Sigmoid colon (tissue), 7 donors: ENCODE results near the gene CDC6. TPM values are rescaled to one million over a fixed set of nuclear protein-coding genes. Genes with fewer than 3 reads are reported as not detected.

Experiments used
- DNase-seq: peaks from one replicate; pipeline ENCODE4 v3.0.0-alpha.2; 2019
- H3K27ac ChIP-seq, 4 donors: fragments of 200-600 bp; sonication (generic); one replicate each; pipeline ENCODE4 v1.5.1; 2016 to 2019; ENCODE audit warnings: mild to moderate bottlenecking in 1 of 4
- H3K27me3 ChIP-seq, 3 donors: fragments of 200-600 bp; sonication (generic); one replicate each; pipeline ENCODE4 v1.5.1; 2019; ENCODE audit warnings: mild to moderate bottlenecking in 1 of 3
- H3K36me3 ChIP-seq, 4 donors: fragments of 200-600 bp; sonication (generic); one replicate each; pipeline ENCODE4 v1.5.1; 2016 to 2019
- H3K4me1 ChIP-seq, 4 donors: fragments of 200-600 bp; sonication (generic); one replicate each; pipeline ENCODE4 v1.5.1; 2017 to 2019
- H3K4me3 ChIP-seq, 4 donors: fragments of 200-600 bp; sonication (generic); one replicate each; pipeline ENCODE4 v1.5.1; 2017 to 2019; ENCODE audit warnings: mild to moderate bottlenecking in 2 of 4, moderate library complexity in 1 of 4
- H3K9me3 ChIP-seq, 4 donors: fragments of 200-600 bp in 3 of 4; sonication (generic) in 3 of 4; one replicate each; pipeline versions ENCODE4 v1.5.1 to v1.6.1; 2013 to 2019
- EP300 ChIP-seq, 4 donors: sonication (generic); formaldehyde crosslinking; IDR thresholded peaks; one replicate each; pipeline ENCODE4 v1.6.1; 2017; ENCODE audit warnings: antibody characterized with exemption in 4 of 4
- POLR2A ChIP-seq, 2 donors: fragments of 450-650 bp; IDR thresholded peaks; one replicate each; pipeline ENCODE4 v1.6.1; 2016; ENCODE audit warnings: antibody characterized with exemption in 2 of 2, mild to moderate bottlenecking in 2 of 2, moderate library complexity in 2 of 2
- POLR2AphosphoS5 ChIP-seq, 4 donors: sonication (generic); formaldehyde crosslinking; IDR thresholded peaks; one replicate each; pipeline ENCODE4 v1.6.1; 2017; ENCODE audit warnings: antibody characterized with exemption in 4 of 4
- WGBS, 2 donors: extraction: QIAGEN DNeasy Blood & Tissue Kit; methylation state at CpG; one replicate each; pipeline ENCODE4 v1.1.7; 2013; 5-methylcytosine and 5-hydroxymethylcytosine counted together
- intact Hi-C: fragments of 100-400 bp; cut with DNase I; formaldehyde crosslinking; loops from one replicate; pipeline ENCODE4 v1.15.1; 2023
- polyA plus RNA-seq, 3 donors: library from polyadenylated mRNA; stranded (reverse); fragments of 200-250 nt; gene quantifications; one replicate each; pipeline ENCODE4 v1.2.3, GENCODE V29; 2013
- total RNA-seq, 4 donors: library from RNA; depleted of rRNA; stranded (reverse); fragments of >200 nt; gene quantifications; one replicate each; pipeline ENCODE4 v1.1.0, GENCODE V29; 2016
- TF ChIP-seq, protein P1 (sequence below), 4 experiments: fragments of 450-650 bp in 3 of 4; fragments of 200-600 bp in 1 of 4; IDR thresholded peaks; one replicate each; pipeline ENCODE4 v1.5.1; 2016 to 2019; ENCODE audit warnings: antibody characterized with exemption in 4 of 4, mild to moderate bottlenecking in 3 of 4, moderate library complexity in 2 of 4
- donor health status: healthy with polysubstance abuse.
- donor health status: Bipolar disorder and iron deficiency.
- donor health status: healthy.

The CDC6 gene
- total and polyA plus RNA-seq, 7 donors, result 0.33 to 10.9 (median 1.9) TPM; not detected in 1

DNA sequence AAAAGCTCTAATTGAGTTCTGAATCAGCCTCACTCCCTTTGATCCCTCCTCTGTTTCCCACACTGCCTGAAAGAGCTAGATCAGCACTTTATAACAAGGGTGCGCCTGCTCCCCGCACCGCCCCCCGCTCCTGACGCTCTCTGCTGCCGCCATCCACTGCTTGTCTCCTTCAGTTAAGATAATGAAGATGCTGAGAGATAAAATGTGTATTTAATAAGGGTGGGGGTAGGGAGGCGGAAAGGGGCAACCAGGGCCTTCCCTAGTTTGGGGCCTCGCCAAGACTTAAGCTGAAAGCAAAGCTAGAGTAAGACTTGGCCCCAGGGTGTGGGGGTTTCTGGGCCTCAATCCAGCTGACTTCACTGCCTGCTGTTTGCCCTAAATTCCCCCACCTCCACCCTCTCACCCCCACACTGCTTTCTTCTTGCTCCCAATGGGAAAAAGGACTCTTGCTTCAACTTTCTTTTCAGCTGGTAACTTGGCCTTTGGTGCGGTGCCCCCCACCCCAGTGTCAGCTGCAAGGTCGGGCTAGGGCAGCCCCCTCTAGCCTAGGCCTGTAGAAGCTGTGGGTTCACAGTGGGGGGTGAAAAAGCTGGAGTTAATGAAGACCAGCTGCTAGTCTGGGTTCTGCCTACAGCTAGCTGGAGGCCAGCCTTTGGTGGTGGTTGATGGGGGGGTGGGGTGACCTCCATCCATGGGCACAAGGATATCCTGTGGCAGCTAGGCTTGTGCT, 19.5 kb downstream of the CDC6 start:
- H3K4me1 ChIP-seq, result peaks cover 0 to 89% (median 86%) of the 10 kb centered on the region in 4 donors
- intact Hi-C loops, result loop anchor here (10.0 kb wide), 1 partner anchor 1358 kb away; no protein-coding TSS in a partner anchor
- H3K9me3 ChIP-seq, result no peaks in the 10 kb centered on the region
- 37 to 64% methylated on average over 10 of the region's 10 CpGs for WGBS, 2 donors
- TF ChIP-seq, protein P1, sequence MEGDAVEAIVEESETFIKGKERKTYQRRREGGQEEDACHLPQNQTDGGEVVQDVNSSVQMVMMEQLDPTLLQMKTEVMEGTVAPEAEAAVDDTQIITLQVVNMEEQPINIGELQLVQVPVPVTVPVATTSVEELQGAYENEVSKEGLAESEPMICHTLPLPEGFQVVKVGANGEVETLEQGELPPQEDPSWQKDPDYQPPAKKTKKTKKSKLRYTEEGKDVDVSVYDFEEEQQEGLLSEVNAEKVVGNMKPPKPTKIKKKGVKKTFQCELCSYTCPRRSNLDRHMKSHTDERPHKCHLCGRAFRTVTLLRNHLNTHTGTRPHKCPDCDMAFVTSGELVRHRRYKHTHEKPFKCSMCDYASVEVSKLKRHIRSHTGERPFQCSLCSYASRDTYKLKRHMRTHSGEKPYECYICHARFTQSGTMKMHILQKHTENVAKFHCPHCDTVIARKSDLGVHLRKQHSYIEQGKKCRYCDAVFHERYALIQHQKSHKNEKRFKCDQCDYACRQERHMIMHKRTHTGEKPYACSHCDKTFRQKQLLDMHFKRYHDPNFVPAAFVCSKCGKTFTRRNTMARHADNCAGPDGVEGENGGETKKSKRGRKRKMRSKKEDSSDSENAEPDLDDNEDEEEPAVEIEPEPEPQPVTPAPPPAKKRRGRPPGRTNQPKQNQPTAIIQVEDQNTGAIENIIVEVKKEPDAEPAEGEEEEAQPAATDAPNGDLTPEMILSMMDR (IDR thresholded peaks at IDR 0.05), result no peak
- TF ChIP-seq EP300 (IDR thresholded peaks at IDR 0.05) (no peak), POLR2A (IDR thresholded peaks at IDR 0.05) (no peak), POLR2AphosphoS5 (IDR thresholded peaks at IDR 0.05) (no peak)
- H3K36me3 ChIP-seq, result no peaks in the 10 kb centered on the region
- DNase-seq, result peak; percentile 64
- peak overlapping the region; percentile 32 to 67 (median 48) for H3K27ac ChIP-seq
- no peak overlapping the region for H3K4me3 ChIP-seq
- H3K27me3 ChIP-seq, result no peaks in the 10 kb centered on the region

DNA sequence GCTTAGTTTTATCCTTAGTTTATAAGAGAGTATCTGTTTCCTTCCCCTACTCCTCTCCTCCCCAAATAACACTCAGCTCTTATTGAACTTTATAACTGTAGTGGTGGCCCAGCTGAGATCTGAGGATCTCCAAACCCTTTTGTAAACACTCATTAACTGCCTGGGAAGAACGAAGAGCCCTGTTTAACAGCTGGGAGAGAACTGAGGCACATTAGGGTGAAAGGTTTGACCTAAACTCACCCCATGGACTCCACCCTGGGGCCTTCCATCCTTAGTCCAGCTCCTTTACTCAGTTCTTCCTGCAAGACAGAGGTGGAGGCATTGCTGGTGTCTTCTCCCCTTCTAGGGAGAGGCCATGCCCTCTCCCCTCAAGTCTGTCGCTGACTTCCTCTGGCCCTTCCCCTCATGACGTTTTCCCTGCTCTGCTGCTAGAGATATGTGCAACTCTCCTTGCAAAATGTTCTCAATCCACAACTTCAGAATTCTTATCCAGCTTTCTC, 20.1 kb downstream of the CDC6 start:
- peak; percentile 62 for DNase-seq
- Histone ChIP-seq H3K27ac (peak overlapping the region; percentile 32 to 67 (median 57)), H3K36me3 (no peaks in the 10 kb centered on the region), H3K4me1 (peaks cover 0 to 92% (median 91%) of the 10 kb centered on the region in 4 donors), H3K9me3 (no peaks in the 10 kb centered on the region), H3K4me3 (no peak overlapping the region), H3K27me3 (no peaks in the 10 kb centered on the region)
- TF ChIP-seq EP300 (IDR thresholded peaks at IDR 0.05) (no peak), POLR2A (IDR thresholded peaks at IDR 0.05) (no peak), POLR2AphosphoS5 (IDR thresholded peaks at IDR 0.05) (no peak)
- TF ChIP-seq, protein P1 (IDR thresholded peaks at IDR 0.05), result no peak
- 7 to 25% methylated on average over 3 of the region's 3 CpGs for WGBS, 2 donors
- intact Hi-C loops, result loop anchor here (10.0 kb wide), 1 partner anchor 1357 kb away; no protein-coding TSS in a partner anchor

DNA sequence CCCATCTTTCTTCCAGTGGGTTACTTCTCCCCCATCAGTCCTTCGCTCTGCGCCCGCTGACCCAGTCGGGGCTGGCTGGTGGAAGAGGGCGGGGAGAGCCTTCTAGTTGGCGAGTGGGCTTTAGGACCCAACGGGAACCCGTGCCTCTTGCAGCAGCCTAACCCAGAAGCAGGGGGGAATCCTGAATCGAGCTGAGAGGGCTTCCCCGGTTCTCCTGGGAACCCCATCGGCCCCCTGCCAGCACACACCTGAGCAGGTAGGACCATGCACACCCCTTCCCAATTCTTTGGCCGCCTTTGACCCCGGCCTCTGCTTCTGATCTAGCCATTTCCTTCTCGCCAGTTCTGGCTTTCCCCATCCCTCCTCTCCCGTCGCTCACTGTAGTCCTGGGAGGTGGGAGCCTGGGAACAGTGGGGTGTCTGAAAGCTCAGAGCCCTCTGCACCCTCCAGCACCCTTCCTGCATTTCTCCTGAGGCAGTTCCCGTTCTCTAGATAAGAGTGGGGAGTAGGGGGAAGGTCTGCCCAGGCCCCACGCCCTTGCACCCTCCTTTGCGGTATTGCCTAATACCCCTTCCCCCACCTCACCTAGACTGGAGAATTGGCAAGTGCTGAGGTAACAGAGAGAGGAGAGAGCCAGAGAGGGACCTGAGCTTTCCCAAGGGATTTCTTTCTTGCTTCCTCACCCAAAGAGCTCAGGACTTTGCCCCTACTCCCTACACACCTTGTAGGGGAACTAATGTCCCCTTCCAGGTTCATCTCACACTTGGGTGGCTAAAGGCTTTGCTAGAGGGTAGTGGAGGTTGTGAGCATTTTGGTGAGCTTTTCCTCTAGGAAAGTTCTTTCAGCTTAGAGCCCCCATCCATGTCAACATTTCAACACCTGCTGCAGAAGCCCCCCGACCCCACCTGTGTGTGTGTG, 21.6 kb downstream of the CDC6 start, which contains the start of gene RARA:
Gene RARA (plus strand): TSS at position 150 of the 918 bp plus-strand sequence. CDS start 22,039 bp downstream, outside the sequence.
- Histone ChIP-seq H3K4me3 (peak within 1 kb of the TSS; percentile 19 to 46 (median 40)), H3K27ac (peak within 1 kb of the TSS in 3 of 4 donors; percentile 52 to 96 (median 93)), H3K9me3 (no peaks in the 10 kb centered on the region), H3K4me1 (peaks cover 0 to 95% (median 90%) of the 10 kb centered on the region in 4 donors), H3K36me3 (no peaks in the 10 kb centered on the region), H3K27me3 (no peaks in the 10 kb centered on the region)
- 5 to 16% methylated on average over 20 of the region's 20 CpGs for WGBS, 2 donors
- TF ChIP-seq EP300 (IDR thresholded peaks at IDR 0.05), result no peak
- TF ChIP-seq, protein P1 (IDR thresholded peaks at IDR 0.05), result no peak
- no peak for TF ChIP-seq POLR2A (IDR thresholded peaks at IDR 0.05)
- no peak for TF ChIP-seq POLR2AphosphoS5 (IDR thresholded peaks at IDR 0.05)
- DNase-seq, result peak; percentile 80
- intact Hi-C loops, result loop anchor here (10.0 kb wide), 1 partner anchor 1356 kb away; no protein-coding TSS in a partner anchor

DNA sequence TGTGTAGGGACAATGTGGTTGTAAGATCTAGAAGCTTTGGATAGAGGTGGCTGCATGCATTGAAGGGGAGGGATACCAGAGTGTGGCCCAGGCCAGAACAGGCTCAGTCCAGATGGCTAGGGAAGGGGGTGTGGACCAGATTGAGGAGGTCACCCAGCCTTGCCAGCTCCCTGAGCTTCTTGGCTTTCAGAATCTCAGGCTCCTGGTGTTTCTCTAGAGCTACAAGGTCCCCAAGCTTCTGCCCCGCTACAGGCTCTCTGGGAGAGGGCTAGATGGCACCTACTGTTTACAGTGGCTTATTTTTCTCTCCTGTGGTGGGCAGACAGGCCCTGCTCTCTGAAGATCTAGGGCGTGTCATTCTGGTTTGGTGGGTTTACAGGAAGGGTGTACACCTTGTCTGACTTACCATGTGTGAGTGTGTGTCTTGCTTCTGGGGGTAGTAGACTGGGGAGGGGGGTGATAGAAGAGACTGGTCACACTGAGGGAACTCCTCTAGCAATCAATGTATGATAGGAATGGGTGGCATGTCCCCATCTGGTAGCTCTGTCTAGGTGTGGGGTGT, 22.4 kb downstream of the CDC6 start:
- peak; percentile 65 for DNase-seq
- peak overlapping the region in 2 of 4 donors; percentile 36 to 46 for H3K4me3 ChIP-seq

More for the DNA sequence above, 22.4 kb downstream of the CDC6 start:
- Histone ChIP-seq H3K27me3 (no peaks in the 10 kb centered on the region), H3K27ac (peak overlapping the region in 2 of 4 donors; percentile 93 to 96), H3K4me1 (peaks cover 0 to 94% (median 90%) of the 10 kb centered on the region in 4 donors), H3K9me3 (no peaks in the 10 kb centered on the region), H3K36me3 (no peaks in the 10 kb centered on the region)
- intact Hi-C loops, result loop anchor here (10.0 kb wide), 1 partner anchor 1355 kb away; no protein-coding TSS in a partner anchor
- TF ChIP-seq EP300 (IDR thresholded peaks at IDR 0.05), result no peak
- TF ChIP-seq, protein P1 (IDR thresholded peaks at IDR 0.05), result no peak
- no peak for TF ChIP-seq POLR2AphosphoS5 (IDR thresholded peaks at IDR 0.05)
- TF ChIP-seq POLR2A (IDR thresholded peaks at IDR 0.05), result no peak
- WGBS, 2 donors, result 54 to 58% methylated on average over 2 of the region's 2 CpGs
